Activated CD8-positive, alpha-beta T cell treated with anti-CD3 and anti-CD28 coated beads for 36 hours (primary cell): ENCODE results near the gene FN1. TPM values are rescaled to one million over a fixed set of nuclear protein-coding genes. Genes with fewer than 3 reads are reported as not detected.
"Not testable (repeated sequence)": the region's sequence is repeated elsewhere in the genome, so short reads cannot be mapped to it uniquely, and the experiment has no call there.

ENCODE experiments used
- ATAC-seq: fragments of 200-7000 bp; cut with Tn5 transposase; one replicate; pipeline ENCODE4 v1.10.0; 2021; ENCODE audit warnings: mild to moderate bottlenecking, moderate library complexity
- CTCF ChIA-PET: fragments of 350-600 bp; sonication (Branson Sonifier 250); formaldehyde crosslinking; loops from one replicate; lab custom pipeline; 2021; ENCODE audit warnings: antibody characterized with exemption; lab: Charles Lee
- POLR2A ChIA-PET: fragments of 350-600 bp; sonication (Branson Sonifier 250); formaldehyde crosslinking; loops from one replicate; lab custom pipeline; 2021; ENCODE audit warnings: antibody characterized with exemption; lab: Charles Lee
- DNase-seq: peaks from one replicate; pipeline ENCODE4 v3.0.0-alpha.2; 2020
- H3K27ac Mint-ChIP-seq: one replicate; pipeline ENCODE4 v1.8.0; 2021; ENCODE audit warnings: mild to moderate bottlenecking, mixed read lengths
- H3K27me3 Mint-ChIP-seq: one replicate; pipeline ENCODE4 v1.8.0; 2021; ENCODE audit warnings: mixed read lengths
- H3K36me3 Mint-ChIP-seq: one replicate; pipeline ENCODE4 v1.8.0; 2021; ENCODE audit warnings: low read depth, mixed read lengths
- H3K4me1 Mint-ChIP-seq: one replicate; pipeline ENCODE4 v1.8.0; 2021; ENCODE audit warnings: low read depth, mixed read lengths
- H3K4me3 Mint-ChIP-seq: one replicate; pipeline ENCODE4 v1.8.0; 2021; ENCODE audit warnings: mild to moderate bottlenecking, moderate library complexity, mixed read lengths
- H3K9me3 Mint-ChIP-seq: one replicate; pipeline ENCODE4 v1.8.0; 2021; ENCODE audit warnings: mixed read lengths
- intact Hi-C: fragments of 100-400 bp; cut with micrococcal nuclease; formaldehyde crosslinking; loops from one replicate; pipeline ENCODE4 v1.10.0; 2022
- total RNA-seq, 2 experiments: library from RNA; stranded (reverse); gene quantifications; one replicate each; pipeline ENCODE4 v1.2.3, GENCODE V29; 2021
- TF ChIP-seq, protein P1 (sequence below): fragments of 200-600 bp; IDR thresholded peaks from one replicate; pipeline ENCODE4 v1.8.0; 2022; ENCODE audit warnings: antibody characterized with exemption, mild to moderate bottlenecking

FN1 gene
- total RNA-seq, 2 experiments from 2014 or later = 0.11 TPM; not detected in 1

- Mint-ChIP-seq H3K9me3 (no peaks in the 10 kb centered on the region), H3K27ac (no peak overlapping the region), H3K4me3 (no peak overlapping the region), H3K4me1 (no peaks in the 10 kb centered on the region), H3K36me3 (peaks cover 44% of the 10 kb centered on the region), H3K27me3 (no peaks in the 10 kb centered on the region)
- TF ChIP-seq, protein P1, sequence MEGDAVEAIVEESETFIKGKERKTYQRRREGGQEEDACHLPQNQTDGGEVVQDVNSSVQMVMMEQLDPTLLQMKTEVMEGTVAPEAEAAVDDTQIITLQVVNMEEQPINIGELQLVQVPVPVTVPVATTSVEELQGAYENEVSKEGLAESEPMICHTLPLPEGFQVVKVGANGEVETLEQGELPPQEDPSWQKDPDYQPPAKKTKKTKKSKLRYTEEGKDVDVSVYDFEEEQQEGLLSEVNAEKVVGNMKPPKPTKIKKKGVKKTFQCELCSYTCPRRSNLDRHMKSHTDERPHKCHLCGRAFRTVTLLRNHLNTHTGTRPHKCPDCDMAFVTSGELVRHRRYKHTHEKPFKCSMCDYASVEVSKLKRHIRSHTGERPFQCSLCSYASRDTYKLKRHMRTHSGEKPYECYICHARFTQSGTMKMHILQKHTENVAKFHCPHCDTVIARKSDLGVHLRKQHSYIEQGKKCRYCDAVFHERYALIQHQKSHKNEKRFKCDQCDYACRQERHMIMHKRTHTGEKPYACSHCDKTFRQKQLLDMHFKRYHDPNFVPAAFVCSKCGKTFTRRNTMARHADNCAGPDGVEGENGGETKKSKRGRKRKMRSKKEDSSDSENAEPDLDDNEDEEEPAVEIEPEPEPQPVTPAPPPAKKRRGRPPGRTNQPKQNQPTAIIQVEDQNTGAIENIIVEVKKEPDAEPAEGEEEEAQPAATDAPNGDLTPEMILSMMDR = no peak
- intact Hi-C loops = no loop called here
- POLR2A ChIA-PET = no interaction called here
- CTCF ChIA-PET = no interaction called here
- ATAC-seq = no peak
- no peak for DNase-seq
Observed at GRCh38 chr2:215361876-215362561, 73.8 kb downstream of the FN1 start.

DNA sequence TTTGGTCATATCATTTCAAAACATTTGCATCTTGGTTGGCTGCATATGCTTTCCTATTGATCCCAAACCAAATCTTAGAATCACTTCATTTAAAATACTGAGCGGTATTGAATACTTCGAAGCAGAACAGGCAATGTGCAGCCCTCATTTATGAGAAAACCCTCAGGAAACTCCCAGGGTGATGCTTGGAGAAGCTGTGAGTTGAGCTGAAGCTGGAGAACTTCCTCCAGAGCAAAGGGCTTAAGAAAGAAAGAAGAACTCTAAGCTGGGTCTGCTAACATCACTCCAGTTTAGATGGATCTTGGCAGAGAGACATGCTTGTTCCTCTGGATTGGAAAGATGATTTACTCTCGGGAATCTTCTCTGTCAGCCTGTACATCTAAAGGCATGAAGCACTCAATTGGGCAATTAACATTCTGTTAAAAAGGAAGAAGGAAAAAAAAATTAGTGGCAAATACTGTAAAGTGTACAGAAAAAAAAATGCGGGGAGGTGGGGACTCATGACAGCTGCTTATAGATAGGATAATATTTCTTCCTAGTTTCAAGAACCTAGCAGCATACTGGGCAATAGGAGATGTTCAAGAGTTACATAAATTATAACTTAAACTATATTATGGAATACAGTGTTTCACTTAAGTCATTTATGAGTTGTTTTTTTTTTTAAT is 74.5 kb downstream of the FN1 start:
- TF ChIP-seq, protein P1 = no peak
- Mint-ChIP-seq H3K4me1 (no peaks in the 10 kb centered on the region), H3K27ac (no peak overlapping the region), H3K9me3 (no peaks in the 10 kb centered on the region), H3K4me3 (no peak overlapping the region), H3K36me3 (peaks cover 45% of the 10 kb centered on the region), H3K27me3 (no peaks in the 10 kb centered on the region)
- intact Hi-C loops = no loop called here
- CTCF ChIA-PET = no interaction called here
- POLR2A ChIA-PET = no interaction called here
- ATAC-seq (no peak), DNase-seq (no peak)

- DNase-seq (no peak), ATAC-seq (no peak)
- intact Hi-C loops = no loop called here
- Mint-ChIP-seq H3K4me3 (no peak overlapping the region), H3K36me3 (peaks cover 48% of the 10 kb centered on the region), H3K27me3 (no peaks in the 10 kb centered on the region), H3K9me3 (no peaks in the 10 kb centered on the region), H3K4me1 (no peaks in the 10 kb centered on the region), H3K27ac (no peak overlapping the region)
- ChIA-PET CTCF (no interaction called here), POLR2A (no interaction called here)
- TF ChIP-seq, protein P1 = no peak
Observed at GRCh38 chr2:215360596-215360995, 75.3 kb downstream of the FN1 start.

DNA sequence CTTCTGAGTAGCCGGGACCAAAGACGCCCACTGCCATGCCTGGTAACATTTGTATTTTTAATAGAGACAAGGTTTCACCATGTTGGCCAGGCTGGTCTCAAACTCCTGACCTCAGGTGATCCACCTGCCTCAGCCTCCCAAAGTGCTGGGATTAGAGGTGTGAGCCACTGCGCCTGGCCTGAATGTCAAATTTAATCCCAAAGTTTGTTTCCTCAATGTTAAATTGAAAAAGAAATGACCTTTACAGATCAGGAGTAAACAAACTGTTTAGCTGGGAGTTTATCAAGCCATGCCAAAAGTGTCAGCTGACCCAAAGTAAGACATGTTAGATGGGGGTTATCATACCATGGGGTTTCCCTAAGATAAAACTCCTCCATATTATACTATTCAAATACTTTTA is 75.8 kb downstream of the FN1 start:
- CTCF ChIA-PET = not testable (repeated sequence)

GRCh38 chr2:215359576-215359922 is 76.3 kb downstream of the FN1 start:
- Mint-ChIP-seq H3K27me3 (no peaks in the 10 kb centered on the region), H3K4me1 (no peaks in the 10 kb centered on the region), H3K27ac (no peak overlapping the region), H3K4me3 (no peak overlapping the region), H3K36me3 (peaks cover 45% of the 10 kb centered on the region), H3K9me3 (no peaks in the 10 kb centered on the region)
- TF ChIP-seq, protein P1 = no peak
- no peak for DNase-seq
- intact Hi-C loops = no loop called here
- ATAC-seq = no peak
- CTCF ChIA-PET = interaction anchor here (0.9 kb wide), 1 partner anchor 8 kb away, joined by 3 read pairs; no protein-coding TSS in a partner anchor
- POLR2A ChIA-PET = interaction anchor here (0.6 kb wide), 1 partner anchor 1900 kb away, joined by 3 read pairs; no protein-coding TSS in a partner anchor

More for the DNA sequence above, 75.8 kb downstream of the FN1 start:
- H3K27ac Mint-ChIP-seq, H3K9me3 Mint-ChIP-seq, H3K4me3 Mint-ChIP-seq, POLR2A ChIA-PET, intact Hi-C loops, ATAC-seq, DNase-seq, H3K27me3 Mint-ChIP-seq, H3K4me1 Mint-ChIP-seq: not testable (repeated sequence)
- H3K36me3 Mint-ChIP-seq = peaks cover 43% of the 10 kb centered on the region
